ENCODE results near the gene USP33.
"Not testable (repeated sequence)": the region's sequence is repeated elsewhere in the genome, so short reads cannot be mapped to it uniquely, and the experiment has no call there.

- TF ChIP-seq, protein P1, sequence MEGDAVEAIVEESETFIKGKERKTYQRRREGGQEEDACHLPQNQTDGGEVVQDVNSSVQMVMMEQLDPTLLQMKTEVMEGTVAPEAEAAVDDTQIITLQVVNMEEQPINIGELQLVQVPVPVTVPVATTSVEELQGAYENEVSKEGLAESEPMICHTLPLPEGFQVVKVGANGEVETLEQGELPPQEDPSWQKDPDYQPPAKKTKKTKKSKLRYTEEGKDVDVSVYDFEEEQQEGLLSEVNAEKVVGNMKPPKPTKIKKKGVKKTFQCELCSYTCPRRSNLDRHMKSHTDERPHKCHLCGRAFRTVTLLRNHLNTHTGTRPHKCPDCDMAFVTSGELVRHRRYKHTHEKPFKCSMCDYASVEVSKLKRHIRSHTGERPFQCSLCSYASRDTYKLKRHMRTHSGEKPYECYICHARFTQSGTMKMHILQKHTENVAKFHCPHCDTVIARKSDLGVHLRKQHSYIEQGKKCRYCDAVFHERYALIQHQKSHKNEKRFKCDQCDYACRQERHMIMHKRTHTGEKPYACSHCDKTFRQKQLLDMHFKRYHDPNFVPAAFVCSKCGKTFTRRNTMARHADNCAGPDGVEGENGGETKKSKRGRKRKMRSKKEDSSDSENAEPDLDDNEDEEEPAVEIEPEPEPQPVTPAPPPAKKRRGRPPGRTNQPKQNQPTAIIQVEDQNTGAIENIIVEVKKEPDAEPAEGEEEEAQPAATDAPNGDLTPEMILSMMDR (IDR thresholded peaks at IDR 0.05 in 4 of 5, conservative IDR thresholded peaks at IDR 0.05 in 1 of 5): not testable (repeated sequence)
- TF ChIP-seq POLR2A (IDR thresholded peaks at IDR 0.05): not testable (repeated sequence)
Measured at GRCh38 chr1:77786093-77786741, 26.6 kb upstream of the USP33 start.
